GM23248 (cell line): ENCODE measurements around the gene OR1S1.

Experiments used
- EZH2 ChIP-seq: fragments of 200-600 bp; sonication (generic); IDR thresholded peaks from 2 replicates; pipeline ENCODE4 v1.6.1; 2018; ENCODE audit warnings: antibody characterized with exemption, mild to moderate bottlenecking; ENCODE audit not compliant: insufficient read depth, poor library complexity, severe bottlenecking
- EZH2phosphoT487 ChIP-seq: fragments of 200-600 bp; sonication (generic); IDR thresholded peaks from 2 replicates; pipeline ENCODE4 v1.6.1; 2018; ENCODE audit warnings: antibody characterized with exemption, moderate library complexity, mild to moderate bottlenecking, low read depth; ENCODE audit not compliant: insufficient read depth

- TF ChIP-seq EZH2phosphoT487 (no peak), EZH2 (no peak)
Measured at GRCh38 chr11:58227956-58228615, 15.6 kb downstream of the OR1S1 start.
